Muscle of arm (tissue), 12 donors: ENCODE measurements around the gene SORCS2. TPM values are rescaled to one million over a fixed set of nuclear protein-coding genes. Genes with fewer than 3 reads are reported as not detected.

Experiments used
- DNase-seq: peaks from one replicate; pipeline ENCODE4 v3.0.0-alpha.2; 2013
- polyA plus RNA-seq, 12 donors: library from polyadenylated mRNA; unstranded; fragments of 120-200 nt; gene quantifications; one replicate each; pipeline ENCODE4 v1.2.1, GENCODE V29; 2013; ENCODE audit not compliant: insufficient read length in 12 of 12

Gene SORCS2
- polyA plus RNA-seq, 12 donors: 5.6 to 18.2 (median 8.3) TPM; not detected in 1

- DNase-seq: peak; percentile 80
Measured at GRCh38 chr4:7630568-7631287, 438.4 kb downstream of the SORCS2 start.

GRCh38 chr4:7631288-7632014 lies 439.1 kb downstream of the SORCS2 start:
- no peak for DNase-seq

GRCh38 chr4:7632341-7632740 lies 440.0 kb downstream of the SORCS2 start:
- DNase-seq: no peak

GRCh38 chr4:7632971-7633370 lies 440.6 kb downstream of the SORCS2 start:
- no peak for DNase-seq

GRCh38 chr4:7634661-7635251 lies 442.4 kb downstream of the SORCS2 start:
- DNase-seq: no peak

- DNase-seq: no peak
Measured at GRCh38 chr4:7635445-7636239, 443.3 kb downstream of the SORCS2 start.

- no peak for DNase-seq
Measured at GRCh38 chr4:7636240-7636508, 443.8 kb downstream of the SORCS2 start.

GRCh38 chr4:7637139-7637538 lies 444.8 kb downstream of the SORCS2 start:
- DNase-seq: no peak

- no peak for DNase-seq
Measured at GRCh38 chr4:7637971-7638370, 445.6 kb downstream of the SORCS2 start.

GRCh38 chr4:7638489-7638888 lies 446.2 kb downstream of the SORCS2 start:
- no peak for DNase-seq

- no peak for DNase-seq
Measured at GRCh38 chr4:7638984-7639789, 446.8 kb downstream of the SORCS2 start.

- no peak for DNase-seq
Measured at GRCh38 chr4:7640136-7640535, 447.8 kb downstream of the SORCS2 start.

GRCh38 chr4:7641712-7642111 lies 449.4 kb downstream of the SORCS2 start:
- DNase-seq: no peak

- no peak for DNase-seq
Measured at GRCh38 chr4:7642741-7643458, 450.6 kb downstream of the SORCS2 start.

- no peak for DNase-seq
Measured at GRCh38 chr4:7645158-7645557, 452.8 kb downstream of the SORCS2 start.

- no peak for DNase-seq
Measured at GRCh38 chr4:7645956-7646355, 453.6 kb downstream of the SORCS2 start.

GRCh38 chr4:7646384-7647061 lies 454.2 kb downstream of the SORCS2 start:
- no peak for DNase-seq

- DNase-seq: no peak
Measured at GRCh38 chr4:7647186-7647585, 454.8 kb downstream of the SORCS2 start.

- DNase-seq: no peak
Measured at GRCh38 chr4:7647600-7648543, 455.5 kb downstream of the SORCS2 start.
